K562 (cell line): ENCODE results near the gene PUS3. TPM values are rescaled to one million over a fixed set of nuclear protein-coding genes. Genes with fewer than 3 reads are reported as not detected.

Source experiments
- ATAC-seq: fragments of 200-7000 bp; cut with Tn5 transposase; 3 replicates; pipeline ENCODE4 v1.9.1; 2020; ENCODE audit warnings: moderate library complexity
- BruUV-seq: library from RNA; stranded (reverse); fragments of 400-500 nt; replicated peaks from 2 replicates; lab custom pipeline; 2021; lab: Mats Ljungman, UMichigan
- CTCF ChIA-PET: fragments of 300-600 bp; formaldehyde crosslinking; extraction: SDS; loops from one replicate; lab custom pipeline; 2021; ENCODE audit warnings: low intra/inter-chr PET ratio; lab: Yijun Ruan, JAX
- POLR2A ChIA-PET: fragments of 300-600, 350-650 bp; sonication (Branson Sonifier 250); formaldehyde crosslinking; extraction: SDS; loops from one replicate; lab custom pipeline; 2021; ENCODE audit warnings: antibody characterized with exemption, inconsistent platforms; lab: Yijun Ruan, JAX
- DNase-seq, 4 experiments: peaks; one replicate each; pipeline versions ENCODE4 v3.0.0 to v3.0.0-alpha.2; 2011 to 2018; ENCODE audit warnings: low spot score in 3 of 4, mixed read lengths in 3 of 4; ENCODE audit errors: extremely low read depth in 1 of 4
- FAIRE-seq: peaks from 2 replicates; lab custom pipeline; 2011; peaks lifted over from hg19 to GRCh38; lab: Jason Lieb, UNC
- H2AFZ ChIP-seq: 2 replicates; pipeline ENCODE4 v1.6.0; 2011; ENCODE audit warnings: low read depth, low read length, control low read depth, inconsistent platforms
- H3K27ac ChIP-seq: fragments of 200-600 bp; 3 replicates; pipeline ENCODE4 v1.8.0; 2011; ENCODE audit warnings: low read depth, mild to moderate bottlenecking, control low read depth, inconsistent platforms, low read length, moderate library complexity, mixed read lengths; ENCODE audit errors: extremely low read depth
- H3K27me3 ChIP-seq, 2 experiments: fragments of 300-600 bp in 1 of 2; 2 replicates in 1 of 2; 3 replicates in 1 of 2; pipeline versions ENCODE4 v1.6.0 to v1.8.0; 2011; ENCODE audit warnings: inconsistent platforms in 2 of 2, low read length in 2 of 2, mild to moderate bottlenecking in 1 of 2, mixed read lengths in 1 of 2, moderate library complexity in 1 of 2; ENCODE audit not compliant: control insufficient read depth in 2 of 2, insufficient read depth in 2 of 2
- H3K36me3 ChIP-seq: fragments of 300-600 bp; 3 replicates; pipeline ENCODE4 v1.8.0; 2011; ENCODE audit warnings: mild to moderate bottlenecking, low read length, inconsistent platforms; ENCODE audit not compliant: control insufficient read depth, insufficient read depth
- H3K4me1 ChIP-seq, 2 experiments: fragments of 200-600 bp in 1 of 2; replicated peaks in 1 of 2; 2 replicates in 1 of 2; 3 replicates in 1 of 2; pipeline versions ENCODE4 v1.5.1 to v1.8.0; 2011; ENCODE audit warnings: inconsistent platforms in 2 of 2, low read length in 2 of 2, mild to moderate bottlenecking in 1 of 2, mixed read lengths in 1 of 2, moderate library complexity in 1 of 2; ENCODE audit not compliant: control insufficient read depth in 2 of 2, insufficient read depth in 2 of 2
- H3K4me2 ChIP-seq: 2 replicates; pipeline ENCODE4 v1.6.1; 2011; ENCODE audit warnings: low read length, control low read depth, inconsistent platforms, mixed read lengths; ENCODE audit not compliant: insufficient read depth
- H3K4me3 ChIP-seq: fragments of 200-600 bp; sonication (generic), shearing (Covaris generic); 2 replicates; pipeline ENCODE4 v1.5.1; 2016; ENCODE audit warnings: control low read depth, inconsistent platforms
- H3K79me2 ChIP-seq: fragments of 200-600 bp; 3 replicates; pipeline ENCODE4 v1.8.0; 2011; ENCODE audit warnings: low read length, inconsistent platforms; ENCODE audit not compliant: control insufficient read depth, insufficient read depth
- H3K9ac ChIP-seq, 2 experiments: 2 replicates each; pipeline versions ENCODE4 v1.6.0 to v1.6.1; 2011; ENCODE audit warnings: low read depth in 2 of 2, low read length in 2 of 2, control low read depth in 1 of 2, inconsistent platforms in 1 of 2, mild to moderate bottlenecking in 1 of 2, mixed read lengths in 1 of 2; ENCODE audit not compliant: insufficient read depth in 1 of 2
- H3K9me1 ChIP-seq: one replicate; pipeline ENCODE4 v1.6.0; 2011; ENCODE audit warnings: inconsistent platforms, mild to moderate bottlenecking, low read length, moderate library complexity; ENCODE audit not compliant: control insufficient read depth, insufficient read depth
- H3K9me3 ChIP-seq: replicated peaks from 2 replicates; pipeline ENCODE4 v1.5.1; 2011; ENCODE audit warnings: low read depth, low read length, inconsistent platforms; ENCODE audit not compliant: control insufficient read depth, insufficient read depth
- H4K20me1 ChIP-seq: replicated peaks from 2 replicates; pipeline ENCODE4 v1.6.1; 2011; ENCODE audit warnings: low read length, inconsistent platforms, mixed read lengths; ENCODE audit not compliant: control insufficient read depth, insufficient read depth
- CTCF ChIP-seq, 3 experiments: IDR thresholded peaks in 2 of 3; conservative IDR thresholded peaks in 1 of 3; 2 replicates each; pipeline ENCODE4 v1.5.1; 2011 to 2012; ENCODE audit warnings: low read length in 3 of 3, mild to moderate bottlenecking in 3 of 3, control low read depth in 2 of 3, improper control_type of control experiment in 1 of 3, inconsistent platforms in 1 of 3, low read depth in 1 of 3, mixed read lengths in 1 of 3, moderate library complexity in 1 of 3; ENCODE audit not compliant: insufficient read depth in 2 of 3
- CTCFL ChIP-seq: IDR thresholded peaks from 2 replicates; pipeline ENCODE4 v1.6.1; 2011; ENCODE audit warnings: borderline replicate concordance, low read depth, mild to moderate bottlenecking, moderate library complexity, low read length; ENCODE audit not compliant: insufficient read depth, poor library complexity, severe bottlenecking
- NR2C2 ChIP-seq, 2 experiments: fragments of 200-800 bp in 1 of 2; sonication (Bioruptor generic) in 1 of 2; sonication (generic) in 1 of 2; formaldehyde crosslinking in 1 of 2; IDR thresholded peaks; 2 replicates each; pipeline versions ENCODE4 v1.6.1 to v1.8.0; 2016 to 2022; ENCODE audit warnings: mild to moderate bottlenecking in 1 of 2, missing compliant biosample characterization in 1 of 2, missing genetic modification characterization in 1 of 2, missing genetic modification reagents in 1 of 2
- RBM15 ChIP-seq: fragments of 200-400 bp; formaldehyde crosslinking; IDR thresholded peaks from 2 replicates; pipeline ENCODE4 v1.6.1; 2018; ENCODE audit warnings: mild to moderate bottlenecking, low read length, moderate library complexity; ENCODE audit not compliant: insufficient read depth
- RCOR1 ChIP-seq, 2 experiments: IDR thresholded peaks; 2 replicates each; pipeline ENCODE4 v1.6.1; 2012; ENCODE audit warnings: low read depth in 2 of 2, low read length in 2 of 2, borderline replicate concordance in 1 of 2, improper control_type of control experiment in 1 of 2
- SMC3 ChIP-seq: conservative IDR thresholded peaks from 2 replicates; pipeline ENCODE4 v1.6.1; 2011; ENCODE audit warnings: low read depth, low read length, improper control_type of control experiment; ENCODE audit not compliant: insufficient read depth
- WGBS: fragments of 100-300 bp; shearing (Covaris generic); methylation state at CpG from one replicate; pipeline ENCODE4 v1.1.6; 2016; ENCODE audit warnings: low coverage, mixed read lengths; ENCODE audit not compliant: insufficient coverage; ENCODE audit errors: missing lambda C conversion rate; 5-methylcytosine and 5-hydroxymethylcytosine counted together
- in situ Hi-C: fragments of 300-500 bp; cut with MboI; formaldehyde crosslinking; loops from 4 replicates; pipeline ENCODE4 v1.15.0; 2018; ENCODE audit warnings: inconsistent platforms, mixed read lengths
- intact Hi-C: fragments of 100-400 bp; cut with micrococcal nuclease; formaldehyde crosslinking; loops from 2 replicates; pipeline ENCODE4 v1.14.2; 2022
- polyA plus RNA-seq, 8 experiments: library from polyadenylated mRNA; depleted of rRNA in 4 of 8; stranded (reverse) in 5 of 8; unstranded in 3 of 8; fragments of >200 nt; fragmentation: Nextera tagmentation in 2 of 8; fragmentation: Illumina TruSeq in 1 of 8; extraction: Ambion mirVana in 2 of 8; extraction: Trizol in 1 of 8; gene quantifications; 2 replicates each; pipeline versions ENCODE4 v1.2.1 to v1.2.3, GENCODE V29; 2011 to 2014; ENCODE audit warnings: inconsistent platforms in 1 of 8, missing spikeins in 1 of 8
- total RNA-seq, 7 experiments: library from RNA; depleted of rRNA in 6 of 7; stranded (reverse); fragments of >200 nt in 6 of 7; fragmentation: Illumina TruSeq in 2 of 7; extraction: Trizol in 2 of 7; gene quantifications; 2 replicates each; pipeline versions ENCODE4 v1.2.1 to v1.2.3, GENCODE V29; 2011 to 2021; ENCODE audit warnings: low replicate concordance in 1 of 7

PUS3 gene
- total and polyA plus RNA-seq, 9 of the 15 experiments (the other 6 are each of a cell fraction or from before 2014, with no cell fraction given), result 16.5 to 49.2 (median 35.9) TPM

GRCh38 chr11:125941619-125942611, 38.9 kb upstream of the PUS3 start:
- Histone ChIP-seq H3K27me3 (peaks cover 14 to 48% of the 10 kb centered on the region in 2 experiments), H4K20me1 (peaks cover 5% of the 10 kb centered on the region), H3K9me3 (no peaks in the 10 kb centered on the region), H3K9ac (peak overlapping the region in 1 of 2 experiments; percentile 61; a peak in 1 of 4 replicates), H3K9me1 (no peaks in the 10 kb centered on the region), H3K4me3 (no peak overlapping the region), H3K4me1 (peaks cover 2 to 10% of the 10 kb centered on the region in 2 experiments; a peak in 3 of 5 replicates), H2AFZ (peak overlapping the region; percentile 36; the same call in 1 of the 2 replicates), H3K36me3 (no peaks in the 10 kb centered on the region), H3K4me2 (no peak overlapping the region), H3K79me2 (no peaks in the 10 kb centered on the region), H3K27ac (no peak overlapping the region)
- ChIA-PET CTCF (interaction anchor here (1.2 kb wide), 1 partner anchor 252 kb away, joined by 3 read pairs; no protein-coding TSS in a partner anchor), POLR2A (interaction anchor here (1.5 kb wide), 1 partner anchor 12 kb away, joined by 6 read pairs; no protein-coding TSS in a partner anchor)
- 18% methylated on average over 19 of the region's 20 CpGs for WGBS
- TF ChIP-seq RBM15 (no peak), NR2C2 (CRISPR knock-in tag; IDR thresholded peaks at IDR 0.05) (no peak), NR2C2 (tag; IDR thresholded peaks at IDR 0.05) (no peak), CTCF (IDR thresholded peaks at IDR 0.05 in 2 of 3, conservative IDR thresholded peaks at IDR 0.05 in 1 of 3; ENCODE audit: insufficient read depth in 2 of 3, low read depth in 1 of 3, low read length in 3 of 3) (peak; percentile 58 to 77 (median 67)), RCOR1 (IDR thresholded peaks at IDR 0.05; ENCODE audit: borderline replicate concordance in 1 of 2, low read depth in 2 of 2, low read length in 2 of 2) (0 out of 4 replicates have a peak, but pooled peaks of 1 of the 2 experiments have one; percentile 18), SMC3 (0 out of 2 replicates have a peak, but pooled peaks have one; percentile 9), CTCFL (peak; percentile 48)
- intact Hi-C loops, result loop anchor here (5.0 kb wide), 1 partner anchor 250 kb away; no protein-coding TSS in a partner anchor
- in situ Hi-C loops, result no loop called here
- no TSS peak for BruUV-seq
- FAIRE-seq (peak; percentile 79), ATAC-seq (peak; percentile 88), DNase-seq (peak; percentile 45 to 62 (median 50))
